ENCODE results near the gene VEPH1. TPM values are rescaled to one million over a fixed set of nuclear protein-coding genes. Genes with fewer than 3 reads are reported as not detected.

Gene VEPH1
- total RNA-seq, 4 donors from 2014 or later = 0.30 to 6.1 (median 0.76) TPM

DNA sequence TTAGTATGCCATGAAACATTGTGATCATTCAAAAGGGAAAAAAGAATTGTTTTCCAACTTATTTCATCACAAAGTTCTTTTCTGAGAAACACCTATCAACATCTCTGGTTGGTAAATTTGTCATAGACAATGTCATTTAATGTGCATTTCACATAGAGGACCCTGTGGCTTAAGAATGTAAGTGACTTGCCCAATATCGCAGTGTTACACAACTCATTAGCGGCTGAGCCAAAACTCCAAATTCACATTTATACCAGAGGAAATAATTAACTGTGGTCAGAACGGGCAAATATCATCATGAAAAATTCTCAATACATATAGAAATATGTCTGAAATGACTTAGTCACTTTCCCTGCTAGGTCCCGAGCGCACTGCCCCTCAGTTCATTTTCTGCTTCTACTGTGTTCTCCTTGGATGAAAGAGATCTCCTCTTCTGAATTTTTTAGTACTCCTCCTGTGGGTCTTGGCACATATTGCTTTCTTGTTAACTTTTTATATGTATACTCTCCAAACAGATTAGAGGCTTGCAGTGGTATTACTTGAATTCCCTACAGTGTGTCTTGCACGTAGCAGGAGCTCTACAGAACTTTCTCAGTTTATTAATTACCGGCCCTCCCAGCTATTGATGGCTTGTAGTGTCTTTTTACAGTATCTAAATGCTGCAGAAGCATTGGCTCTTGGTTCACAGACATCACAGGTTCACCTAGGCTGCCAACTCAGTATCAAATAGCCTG, 33.5 kb downstream of the VEPH1 start:
- no peaks in the 10 kb centered on the region for H3K27me3 ChIP-seq
- H3K36me3 ChIP-seq = no peaks in the 10 kb centered on the region
- 74 to 82% methylated on average over 7 of the region's 7 CpGs for WGBS, 2 donors
- no peak overlapping the region for H3K27ac ChIP-seq
- TF ChIP-seq EP300 (IDR thresholded peaks at IDR 0.05) = no peak
- TF ChIP-seq, protein P1, sequence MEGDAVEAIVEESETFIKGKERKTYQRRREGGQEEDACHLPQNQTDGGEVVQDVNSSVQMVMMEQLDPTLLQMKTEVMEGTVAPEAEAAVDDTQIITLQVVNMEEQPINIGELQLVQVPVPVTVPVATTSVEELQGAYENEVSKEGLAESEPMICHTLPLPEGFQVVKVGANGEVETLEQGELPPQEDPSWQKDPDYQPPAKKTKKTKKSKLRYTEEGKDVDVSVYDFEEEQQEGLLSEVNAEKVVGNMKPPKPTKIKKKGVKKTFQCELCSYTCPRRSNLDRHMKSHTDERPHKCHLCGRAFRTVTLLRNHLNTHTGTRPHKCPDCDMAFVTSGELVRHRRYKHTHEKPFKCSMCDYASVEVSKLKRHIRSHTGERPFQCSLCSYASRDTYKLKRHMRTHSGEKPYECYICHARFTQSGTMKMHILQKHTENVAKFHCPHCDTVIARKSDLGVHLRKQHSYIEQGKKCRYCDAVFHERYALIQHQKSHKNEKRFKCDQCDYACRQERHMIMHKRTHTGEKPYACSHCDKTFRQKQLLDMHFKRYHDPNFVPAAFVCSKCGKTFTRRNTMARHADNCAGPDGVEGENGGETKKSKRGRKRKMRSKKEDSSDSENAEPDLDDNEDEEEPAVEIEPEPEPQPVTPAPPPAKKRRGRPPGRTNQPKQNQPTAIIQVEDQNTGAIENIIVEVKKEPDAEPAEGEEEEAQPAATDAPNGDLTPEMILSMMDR (IDR thresholded peaks at IDR 0.05) = no peak
- no peak for TF ChIP-seq POLR2A (IDR thresholded peaks at IDR 0.05)
- no peak overlapping the region for H3K4me3 ChIP-seq
- DNase-seq (ENCODE audit: low spot score in 2 of 2) = no peak
- peaks cover 0 to 13% (median 0%) of the 10 kb centered on the region in 4 donors for H3K4me1 ChIP-seq
- no peaks in the 10 kb centered on the region for H3K9me3 ChIP-seq

DNA sequence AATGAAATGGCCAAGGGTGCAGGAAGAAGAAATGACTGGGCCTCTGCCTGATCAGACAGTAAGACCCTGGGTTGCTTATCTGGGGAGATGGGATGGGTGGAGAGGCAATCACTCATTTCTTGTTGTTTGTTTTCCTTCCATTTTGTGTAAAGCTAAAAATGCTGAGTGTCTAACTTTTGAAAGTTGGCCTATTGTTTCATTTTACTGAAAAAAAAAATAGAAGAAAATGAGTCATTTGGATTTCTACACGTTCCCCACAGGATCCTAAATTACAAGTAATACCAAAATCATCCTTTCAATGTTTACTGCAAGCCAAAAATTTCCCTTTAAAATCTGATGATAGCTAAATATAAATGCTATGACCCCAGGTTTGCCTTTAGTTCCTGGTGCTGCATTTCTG, 36.0 kb downstream of the VEPH1 start:
- H3K4me3 ChIP-seq = no peak overlapping the region
- no peaks in the 10 kb centered on the region for H3K27me3 ChIP-seq
- H3K27ac ChIP-seq = no peak overlapping the region
- TF ChIP-seq, protein P1 (IDR thresholded peaks at IDR 0.05) = no peak
- no peak for TF ChIP-seq EP300 (IDR thresholded peaks at IDR 0.05)
- no peak for TF ChIP-seq POLR2A (IDR thresholded peaks at IDR 0.05)
- no peak for DNase-seq (ENCODE audit: low spot score in 2 of 2)
- 11 to 12% methylated on average over 1 of the region's 1 CpG for WGBS, 2 donors
- H3K4me1 ChIP-seq = peaks cover 0 to 25% (median 3%) of the 10 kb centered on the region in 4 donors
- no peaks in the 10 kb centered on the region for H3K36me3 ChIP-seq
- H3K9me3 ChIP-seq = no peaks in the 10 kb centered on the region

DNA sequence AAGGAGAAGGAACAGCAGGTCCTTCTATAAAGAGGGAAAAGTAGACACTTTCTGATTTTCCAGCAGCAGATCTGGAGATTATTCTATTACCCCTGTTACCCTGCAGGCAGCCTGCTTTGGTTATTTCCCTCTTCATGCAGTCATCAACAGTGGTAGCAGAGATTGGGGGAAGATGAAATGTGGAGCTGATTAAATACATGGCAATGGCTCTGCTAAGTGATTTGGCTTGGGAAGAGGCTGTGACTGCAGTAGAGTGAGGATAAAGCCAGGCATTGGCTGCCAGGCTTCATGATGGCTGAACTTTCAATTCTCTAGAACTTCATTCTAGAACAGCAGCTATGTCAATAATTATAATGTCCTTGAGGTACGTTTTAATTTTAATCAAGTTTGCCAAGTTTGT, 37.5 kb downstream of the VEPH1 start:
- no peaks in the 10 kb centered on the region for H3K9me3 ChIP-seq
- H3K27me3 ChIP-seq = no peaks in the 10 kb centered on the region
- H3K36me3 ChIP-seq = no peaks in the 10 kb centered on the region
- H3K4me3 ChIP-seq = no peak overlapping the region
- no peak for DNase-seq (ENCODE audit: low spot score in 2 of 2)
- WGBS, 2 donors = 66 to 80% methylated on average over 1 of the region's 1 CpG
- H3K27ac ChIP-seq = no peak overlapping the region
- TF ChIP-seq POLR2A (IDR thresholded peaks at IDR 0.05) = no peak
- TF ChIP-seq, protein P1 (IDR thresholded peaks at IDR 0.05) = no peak
- TF ChIP-seq EP300 (IDR thresholded peaks at IDR 0.05) = no peak
- peaks cover 0 to 25% (median 3%) of the 10 kb centered on the region in 4 donors for H3K4me1 ChIP-seq

DNA sequence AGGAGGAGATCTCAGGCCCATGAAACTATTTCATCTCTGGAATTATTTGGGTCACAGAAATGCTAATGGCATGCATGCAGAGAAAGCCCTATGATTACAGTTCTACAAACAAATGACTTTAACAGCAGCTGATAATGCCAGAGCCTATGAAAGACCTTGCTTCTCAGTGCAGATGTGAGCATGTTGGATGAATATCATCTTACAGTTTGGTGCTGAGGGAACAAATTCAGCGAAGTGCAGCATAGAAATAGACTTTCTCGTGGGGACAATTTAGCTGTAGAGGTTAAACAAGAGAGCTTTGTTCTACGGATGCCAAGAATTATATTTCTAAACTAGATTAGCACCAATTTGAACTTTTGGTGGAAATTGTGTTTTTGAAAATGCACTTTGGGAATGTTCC, 38.9 kb downstream of the VEPH1 start:
- Histone ChIP-seq H3K27ac (peak overlapping the region in 1 of 4 donors; percentile 26), H3K9me3 (no peaks in the 10 kb centered on the region), H3K36me3 (no peaks in the 10 kb centered on the region), H3K27me3 (no peaks in the 10 kb centered on the region), H3K4me3 (no peak overlapping the region), H3K4me1 (peaks cover 0 to 25% (median 3%) of the 10 kb centered on the region in 4 donors)
- DNase-seq (ENCODE audit: low spot score in 2 of 2) = no peak
- TF ChIP-seq, protein P1 (IDR thresholded peaks at IDR 0.05) = no peak
- TF ChIP-seq POLR2A (IDR thresholded peaks at IDR 0.05) (no peak), EP300 (IDR thresholded peaks at IDR 0.05) (no peak)
- 17 to 33% methylated on average over 3 of the region's 3 CpGs for WGBS, 2 donors

DNA sequence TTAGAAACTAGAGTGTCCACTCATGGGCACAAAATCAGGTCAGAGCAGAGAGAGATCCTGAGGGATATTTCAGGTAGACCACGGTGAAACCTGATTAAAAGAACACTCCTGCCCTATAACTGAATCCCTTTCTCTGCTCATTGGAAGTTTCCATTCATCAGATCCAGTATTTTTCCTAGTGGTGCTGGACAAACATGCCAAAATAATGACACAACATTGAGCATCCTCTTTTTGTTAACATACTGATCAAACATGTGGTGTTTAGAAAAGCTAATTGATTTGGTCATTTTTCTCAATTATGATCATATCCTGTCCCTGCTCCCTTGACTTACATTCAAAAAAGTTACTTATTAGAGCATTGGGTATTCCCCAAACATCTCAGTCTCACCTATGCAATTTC, 39.4 kb downstream of the VEPH1 start:
- Histone ChIP-seq H3K27ac (peak overlapping the region in 1 of 4 donors; percentile 26), H3K36me3 (no peaks in the 10 kb centered on the region), H3K4me1 (peaks cover 0 to 25% (median 3%) of the 10 kb centered on the region in 4 donors), H3K4me3 (no peak overlapping the region), H3K9me3 (no peaks in the 10 kb centered on the region), H3K27me3 (no peaks in the 10 kb centered on the region)
- WGBS, 2 donors = 68 to 77% methylated on average over 1 of the region's 1 CpG
- DNase-seq (ENCODE audit: low spot score in 2 of 2) = no peak
- TF ChIP-seq POLR2A (IDR thresholded peaks at IDR 0.05) (no peak), EP300 (IDR thresholded peaks at IDR 0.05) (no peak)
- TF ChIP-seq, protein P1 (IDR thresholded peaks at IDR 0.05) = no peak

Measured in tibial nerve (tissue), 4 donors.